HEK293 (cell line): Measurements from ENCODE around the gene STK4.

Source experiments
- CTCF ChIA-PET: fragments of 350-600 bp; formaldehyde crosslinking; extraction: SDS; loops from one replicate; lab custom pipeline; 2021; ENCODE audit warnings: antibody characterized with exemption; lab: Yijun Ruan, JAX
- POLR2A ChIA-PET: fragments of 300-600 bp; formaldehyde crosslinking; extraction: SDS; loops from one replicate; lab custom pipeline; 2020; ENCODE audit warnings: antibody characterized with exemption, inconsistent platforms; lab: Yijun Ruan, JAX
- H3K27ac ChIP-seq: fragments of 200-500 bp; sonication (Bioruptor generic); 2 replicates; pipeline ENCODE4 v1.5.1; 2014; ENCODE audit warnings: low read depth, low read length, control low read depth, inconsistent platforms; ENCODE audit errors: extremely low read depth
- H3K36me3 ChIP-seq, 2 experiments: fragments of 200-500 bp in 1 of 2; sonication (Bioruptor generic) in 1 of 2; 1 replicate in 1 of 2; 2 replicates in 1 of 2; pipeline ENCODE4 v1.5.1; 2014 to 2017; ENCODE audit warnings: inconsistent platforms in 2 of 2, low read length in 2 of 2; ENCODE audit not compliant: control insufficient read depth in 2 of 2, insufficient read depth in 1 of 2
- H3K4me1 ChIP-seq: fragments of 200-500 bp; sonication (Bioruptor generic); 2 replicates; pipeline ENCODE4 v1.5.1; 2014; ENCODE audit warnings: mild to moderate bottlenecking, low read length, inconsistent platforms; ENCODE audit not compliant: control insufficient read depth, insufficient read depth
- H3K4me3 ChIP-seq: 2 replicates; pipeline ENCODE4 v1.5.1; 2011; ENCODE audit warnings: low read depth, mild to moderate bottlenecking, control low read depth, low read length, moderate library complexity
- H3K9me3 ChIP-seq: fragments of 200-500 bp; sonication (Bioruptor generic); 2 replicates; pipeline ENCODE4 v1.5.1; 2014; ENCODE audit warnings: low read depth, low read length, inconsistent platforms; ENCODE audit not compliant: control insufficient read depth, insufficient read depth
- ATF2 ChIP-seq: fragments of 450-650 bp; formaldehyde crosslinking; IDR thresholded peaks from 2 replicates; pipeline ENCODE4 v1.5.1; 2016; ENCODE audit warnings: missing biosample characterization, missing genetic modification characterization, low read depth
- BCL11A ChIP-seq: fragments of 450-650 bp; formaldehyde crosslinking; IDR thresholded peaks from 2 replicates; pipeline ENCODE4 v1.5.1; 2016; ENCODE audit warnings: low read depth, missing biosample characterization, missing genetic modification characterization
- FEZF1 ChIP-seq: fragments of 450-650 bp; formaldehyde crosslinking; IDR thresholded peaks from 2 replicates; pipeline ENCODE4 v1.5.1; 2016; ENCODE audit warnings: missing biosample characterization, missing genetic modification characterization
- HIC1 ChIP-seq: fragments of 450-650 bp; formaldehyde crosslinking; IDR thresholded peaks from 2 replicates; pipeline ENCODE4 v1.5.1; 2016; ENCODE audit warnings: missing biosample characterization, missing genetic modification characterization
- KLF16 ChIP-seq: fragments of 450-650 bp; formaldehyde crosslinking; IDR thresholded peaks from 2 replicates; pipeline ENCODE4 v1.5.1; 2017; ENCODE audit warnings: missing biosample characterization, missing genetic modification characterization
- KLF7 ChIP-seq: fragments of 450-650 bp; formaldehyde crosslinking; IDR thresholded peaks from 2 replicates; pipeline ENCODE4 v1.5.1; 2016; ENCODE audit warnings: missing biosample characterization, missing genetic modification characterization, borderline replicate concordance
- OSR2 ChIP-seq: fragments of 450-650 bp; formaldehyde crosslinking; IDR thresholded peaks from 2 replicates; pipeline ENCODE4 v1.5.1; 2016; ENCODE audit warnings: missing biosample characterization, missing genetic modification characterization
- PRDM1 ChIP-seq: fragments of 450-650 bp; formaldehyde crosslinking; IDR thresholded peaks from 2 replicates; pipeline ENCODE4; 2016; ENCODE audit warnings: missing biosample characterization, missing genetic modification characterization
- PRDM6 ChIP-seq: fragments of 450-650 bp; formaldehyde crosslinking; IDR thresholded peaks from 2 replicates; pipeline ENCODE4 v1.5.1; 2017; ENCODE audit warnings: missing biosample characterization, missing genetic modification characterization
- SP2 ChIP-seq: fragments of 450-650 bp; formaldehyde crosslinking; IDR thresholded peaks from 2 replicates; pipeline ENCODE4 v1.5.1; 2016; ENCODE audit warnings: missing biosample characterization, missing genetic modification characterization
- ZBTB17 ChIP-seq: fragments of 450-650 bp; formaldehyde crosslinking; IDR thresholded peaks from 2 replicates; pipeline ENCODE4 v1.5.1; 2016; ENCODE audit warnings: missing biosample characterization, missing genetic modification characterization
- ZFP37 ChIP-seq: fragments of 450-650 bp; formaldehyde crosslinking; IDR thresholded peaks from 2 replicates; pipeline ENCODE4 v1.5.1; 2016; ENCODE audit warnings: missing biosample characterization, missing genetic modification characterization
- ZNF132 ChIP-seq: fragments of 450-650 bp; formaldehyde crosslinking; IDR thresholded peaks from 2 replicates; pipeline ENCODE4 v1.5.1; 2017; ENCODE audit warnings: missing biosample characterization, missing genetic modification characterization, borderline replicate concordance
- ZNF184 ChIP-seq: fragments of 450-650 bp; IDR thresholded peaks from 2 replicates; pipeline ENCODE4 v1.5.1; 2018; ENCODE audit warnings: missing biosample characterization, mild to moderate bottlenecking, missing genetic modification characterization
- ZNF335 ChIP-seq: fragments of 450-650 bp; formaldehyde crosslinking; conservative IDR thresholded peaks from 2 replicates; pipeline ENCODE4 v1.5.1; 2016; ENCODE audit warnings: missing biosample characterization, missing genetic modification characterization
- ZNF449 ChIP-seq: fragments of 450-650 bp; formaldehyde crosslinking; IDR thresholded peaks from 2 replicates; pipeline ENCODE4 v1.5.1; 2017; ENCODE audit warnings: missing biosample characterization, mild to moderate bottlenecking, missing genetic modification characterization, moderate library complexity
- ZNF501 ChIP-seq: fragments of 450-650 bp; formaldehyde crosslinking; IDR thresholded peaks from 2 replicates; pipeline ENCODE4 v1.5.1; 2016; ENCODE audit warnings: missing biosample characterization, missing genetic modification characterization
- ZNF585B ChIP-seq: fragments of 450-650 bp; formaldehyde crosslinking; IDR thresholded peaks from 2 replicates; pipeline ENCODE4 v1.5.1; 2016; ENCODE audit warnings: missing biosample characterization, missing genetic modification characterization
- ZNF600 ChIP-seq: fragments of 450-650 bp; formaldehyde crosslinking; IDR thresholded peaks from 2 replicates; pipeline ENCODE4 v1.5.1; 2016; ENCODE audit warnings: missing biosample characterization, missing genetic modification characterization
- ZNF645 ChIP-seq: fragments of 450-650 bp; formaldehyde crosslinking; IDR thresholded peaks from 2 replicates; pipeline ENCODE4; 2016; ENCODE audit warnings: missing biosample characterization, missing genetic modification characterization
- ZNF664 ChIP-seq: fragments of 450-650 bp; formaldehyde crosslinking; IDR thresholded peaks from 2 replicates; pipeline ENCODE4 v1.5.1; 2016; ENCODE audit warnings: missing biosample characterization, missing genetic modification characterization
- ZNF670 ChIP-seq: fragments of 450-650 bp; formaldehyde crosslinking; IDR thresholded peaks from 2 replicates; pipeline ENCODE4 v1.5.1; 2016; ENCODE audit warnings: missing biosample characterization, missing genetic modification characterization, low read depth
- ZXDB ChIP-seq: fragments of 450-650 bp; formaldehyde crosslinking; IDR thresholded peaks from 2 replicates; pipeline ENCODE4 v1.5.1; 2016; ENCODE audit warnings: missing biosample characterization, missing genetic modification characterization

Gene STK4

GRCh38 chr20:44969300-44969894 lies 3.1 kb downstream of the STK4 start:
- Histone ChIP-seq H3K36me3 (peaks cover 6 to 21% of the 10 kb centered on the region in 2 experiments), H3K4me3 (no peak overlapping the region), H3K27ac (no peak overlapping the region), H3K4me1 (peaks cover 20% of the 10 kb centered on the region), H3K9me3 (no peaks in the 10 kb centered on the region)
- ChIA-PET POLR2A (interaction anchor here (0.6 kb wide), 1 partner anchor 30 kb away, joined by 4 read pairs; no protein-coding TSS in a partner anchor), CTCF (no interaction called here)
- TF ChIP-seq ZBTB17 (tag by site-specific recombination) (peak; percentile 35; the same call in 1 of the 2 replicates), KLF7 (tag by site-specific recombination) (no peak), HIC1 (0 out of 2 replicates have a peak, but pooled peaks have one; percentile 2)

- POLR2A ChIA-PET = no interaction called here
- Histone ChIP-seq H3K9me3 (no peaks in the 10 kb centered on the region), H3K27ac (no peak overlapping the region), H3K4me1 (peaks cover 20% of the 10 kb centered on the region), H3K36me3 (peaks cover 8 to 30% of the 10 kb centered on the region in 2 experiments), H3K4me3 (no peak overlapping the region)
- CTCF ChIA-PET = interaction anchor here (0.5 to 1.5 kb wide), 4 partner anchors 24 to 807 kb away, joined by 3 read pairs; no protein-coding TSS in a partner anchor
- no peak for TF ChIP-seq ZNF670 (tag by site-specific recombination)
- TF ChIP-seq ZNF645 (tag by site-specific recombination) = no peak
- no peak for TF ChIP-seq ZNF501 (tag by site-specific recombination)
- TF ChIP-seq SP2 (tag by site-specific recombination) = no peak
- peak; percentile 65 for TF ChIP-seq OSR2 (tag by site-specific recombination)
- peak; percentile 92 for TF ChIP-seq ATF2 (tag by site-specific recombination)
- TF ChIP-seq ZNF335 (tag by site-specific recombination) = no peak
- TF ChIP-seq FEZF1 (tag by site-specific recombination) = 0 out of 2 replicates have a peak, but pooled peaks have one; percentile 6
- no peak for TF ChIP-seq ZNF449
- TF ChIP-seq KLF16 (tag by site-specific recombination) = no peak
- no peak for TF ChIP-seq ZNF585B (tag by site-specific recombination)
- TF ChIP-seq BCL11A (tag by site-specific recombination) = no peak
- TF ChIP-seq ZXDB = no peak
- peak; percentile 86 for TF ChIP-seq PRDM6 (tag by site-specific recombination)
- no peak for TF ChIP-seq ZNF184
- no peak for TF ChIP-seq ZNF664 (tag by site-specific recombination)
- TF ChIP-seq PRDM1 = peak; percentile 49; the same call in 1 of the 2 replicates
- TF ChIP-seq ZNF132 = no peak
- TF ChIP-seq ZNF600 = peak; percentile 48; the same call in 1 of the 2 replicates
- TF ChIP-seq ZFP37 (tag by site-specific recombination) = no peak
These were observed 4.0 kb downstream of the STK4 start for GRCh38 chr20:44970243-44970757.
